K562 (cell line): Measurements from ENCODE around the gene FBLN2. TPM values are rescaled to one million over a fixed set of nuclear protein-coding genes. Genes with fewer than 3 reads are reported as not detected.

Experiments used
- EZH2 ChIP-seq: IDR thresholded peaks from 2 replicates; pipeline ENCODE4 v1.6.1; 2012; ENCODE audit warnings: low read depth, mild to moderate bottlenecking, inconsistent platforms, low read length, borderline replicate concordance
- FOXA3 ChIP-seq, 2 experiments: fragments of 450-650 bp in 1 of 2; sonication (generic) in 1 of 2; formaldehyde crosslinking; IDR thresholded peaks in 1 of 2; conservative IDR thresholded peaks in 1 of 2; 2 replicates each; pipeline versions ENCODE4 v1.4.0 to v1.8.0; 2020 to 2022; ENCODE audit warnings: mild to moderate bottlenecking in 2 of 2, missing genetic modification reagents in 1 of 2
- HIVEP1 ChIP-seq: fragments of 250-450 bp; sonication (Bioruptor Pico); IDR thresholded peaks from 2 replicates; pipeline ENCODE4 v1.4.0; 2020; ENCODE audit warnings: mild to moderate bottlenecking
- ILF3 ChIP-seq: fragments of 450-650 bp; IDR thresholded peaks from 2 replicates; pipeline ENCODE4 v1.6.1; 2018; ENCODE audit warnings: antibody characterized with exemption, mild to moderate bottlenecking, moderate library complexity, borderline replicate concordance
- MCM5 ChIP-seq: fragments of 450-650 bp; IDR thresholded peaks from 2 replicates; pipeline ENCODE4 v1.6.1; 2016; ENCODE audit warnings: low read depth
- NKRF ChIP-seq: fragments of 450-650 bp; IDR thresholded peaks from 2 replicates; pipeline ENCODE4 v1.6.1; 2016; ENCODE audit warnings: borderline replicate concordance
- PHB2 ChIP-seq: fragments of 450-650 bp; IDR thresholded peaks from 2 replicates; pipeline ENCODE4 v1.6.1; 2017; ENCODE audit warnings: low read depth
- PTRF ChIP-seq: fragments of 450-650 bp; IDR thresholded peaks from 2 replicates; pipeline ENCODE4 v1.6.1; 2016; ENCODE audit warnings: mild to moderate bottlenecking, missing genetic modification characterization, missing compliant biosample characterization
- RBM17 ChIP-seq: fragments of 200-400 bp; formaldehyde crosslinking; IDR thresholded peaks from 2 replicates; pipeline ENCODE4 v1.6.1; 2017; ENCODE audit warnings: low read depth, mild to moderate bottlenecking, low read length, borderline replicate concordance
- SNIP1 ChIP-seq: fragments of 450-650 bp; IDR thresholded peaks from 2 replicates; pipeline ENCODE4 v1.7.1; 2017; ENCODE audit warnings: low read depth, mild to moderate bottlenecking
- SP2 ChIP-seq: IDR thresholded peaks from 2 replicates; pipeline ENCODE4 v1.6.1; 2011; ENCODE audit warnings: mild to moderate bottlenecking, low read depth, low read length, moderate library complexity; ENCODE audit not compliant: poor library complexity, severe bottlenecking; ENCODE audit errors: extremely low read depth
- STAG1 ChIP-seq: sonication (generic); formaldehyde crosslinking; IDR thresholded peaks from 2 replicates; pipeline ENCODE4 v1.5.0; 2020; ENCODE audit warnings: missing genetic modification reagents, borderline replicate concordance
- ZFPM2 ChIP-seq: fragments of 250-450 bp; sonication (Bioruptor Pico); IDR thresholded peaks from 2 replicates; pipeline ENCODE4 v1.5.1; 2022; ENCODE audit warnings: mild to moderate bottlenecking
- polyA plus RNA-seq, 8 experiments: library from polyadenylated mRNA; depleted of rRNA in 4 of 8; stranded (reverse) in 5 of 8; unstranded in 3 of 8; fragments of >200 nt; fragmentation: Nextera tagmentation in 2 of 8; fragmentation: Illumina TruSeq in 1 of 8; extraction: Ambion mirVana in 2 of 8; extraction: Trizol in 1 of 8; gene quantifications; 2 replicates each; pipeline versions ENCODE4 v1.2.1 to v1.2.3, GENCODE V29; 2011 to 2014; ENCODE audit warnings: inconsistent platforms in 1 of 8, missing spikeins in 1 of 8
- total RNA-seq, 7 experiments: library from RNA; depleted of rRNA in 6 of 7; stranded (reverse); fragments of >200 nt in 6 of 7; fragmentation: Illumina TruSeq in 2 of 7; extraction: Trizol in 2 of 7; gene quantifications; 2 replicates each; pipeline versions ENCODE4 v1.2.1 to v1.2.3, GENCODE V29; 2011 to 2021; ENCODE audit warnings: low replicate concordance in 1 of 7
- TF ChIP-seq, protein P1 (sequence below), 2 experiments: fragments of 200-800 bp in 1 of 2; sonication (Bioruptor generic) in 1 of 2; sonication (generic) in 1 of 2; formaldehyde crosslinking in 1 of 2; IDR thresholded peaks in 1 of 2; conservative IDR thresholded peaks in 1 of 2; 2 replicates each; pipeline versions ENCODE4 v1.5.0 to v1.6.1; 2016 to 2020; ENCODE audit warnings: missing compliant biosample characterization in 1 of 2, missing genetic modification characterization in 1 of 2, missing genetic modification reagents in 1 of 2
- TF ChIP-seq, protein P2 (sequence below): IDR thresholded peaks from 3 replicates; pipeline ENCODE4 v1.6.1; 2011; ENCODE audit warnings: borderline replicate concordance, mild to moderate bottlenecking, moderate library complexity; ENCODE audit not compliant: insufficient read length; ENCODE audit errors: extremely low read depth
- TF ChIP-seq, protein P3 (sequence below): fragments of 450-650 bp; formaldehyde crosslinking; IDR thresholded peaks from 2 replicates; pipeline ENCODE4 v1.4.0; 2020; ENCODE audit warnings: mild to moderate bottlenecking, moderate library complexity

Gene FBLN2
- total and polyA plus RNA-seq, 9 of the 15 experiments (the other 6 are each of a cell fraction or from before 2014, with no cell fraction given) = 0.03 to 0.10 (median 0.04) TPM; not detected in 6

- no peak; the same call in 1 of the 2 replicates for TF ChIP-seq PTRF (tag)
- TF ChIP-seq RBM17 = no peak
- no peak for TF ChIP-seq FOXA3 (CRISPR knock-in tag; conservative IDR thresholded peaks at IDR 0.05 in 1 of 2, IDR thresholded peaks at IDR 0.05 in 1 of 2)
- TF ChIP-seq, protein P1, sequence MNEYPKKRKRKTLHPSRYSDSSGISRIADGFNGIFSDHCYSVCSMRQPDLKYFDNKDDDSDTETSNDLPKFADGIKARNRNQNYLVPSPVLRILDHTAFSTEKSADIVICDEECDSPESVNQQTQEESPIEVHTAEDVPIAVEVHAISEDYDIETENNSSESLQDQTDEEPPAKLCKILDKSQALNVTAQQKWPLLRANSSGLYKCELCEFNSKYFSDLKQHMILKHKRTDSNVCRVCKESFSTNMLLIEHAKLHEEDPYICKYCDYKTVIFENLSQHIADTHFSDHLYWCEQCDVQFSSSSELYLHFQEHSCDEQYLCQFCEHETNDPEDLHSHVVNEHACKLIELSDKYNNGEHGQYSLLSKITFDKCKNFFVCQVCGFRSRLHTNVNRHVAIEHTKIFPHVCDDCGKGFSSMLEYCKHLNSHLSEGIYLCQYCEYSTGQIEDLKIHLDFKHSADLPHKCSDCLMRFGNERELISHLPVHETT (CRISPR knock-in tag; conservative IDR thresholded peaks at IDR 0.05 in 1 of 2, IDR thresholded peaks at IDR 0.05 in 1 of 2) = peak in 1 of 2 experiments; percentile 70; a peak in 2 of 4 replicates
- TF ChIP-seq MCM5 = no peak
- no peak for TF ChIP-seq ZFPM2 (CRISPR knock-in tag)
- TF ChIP-seq, protein P2, sequence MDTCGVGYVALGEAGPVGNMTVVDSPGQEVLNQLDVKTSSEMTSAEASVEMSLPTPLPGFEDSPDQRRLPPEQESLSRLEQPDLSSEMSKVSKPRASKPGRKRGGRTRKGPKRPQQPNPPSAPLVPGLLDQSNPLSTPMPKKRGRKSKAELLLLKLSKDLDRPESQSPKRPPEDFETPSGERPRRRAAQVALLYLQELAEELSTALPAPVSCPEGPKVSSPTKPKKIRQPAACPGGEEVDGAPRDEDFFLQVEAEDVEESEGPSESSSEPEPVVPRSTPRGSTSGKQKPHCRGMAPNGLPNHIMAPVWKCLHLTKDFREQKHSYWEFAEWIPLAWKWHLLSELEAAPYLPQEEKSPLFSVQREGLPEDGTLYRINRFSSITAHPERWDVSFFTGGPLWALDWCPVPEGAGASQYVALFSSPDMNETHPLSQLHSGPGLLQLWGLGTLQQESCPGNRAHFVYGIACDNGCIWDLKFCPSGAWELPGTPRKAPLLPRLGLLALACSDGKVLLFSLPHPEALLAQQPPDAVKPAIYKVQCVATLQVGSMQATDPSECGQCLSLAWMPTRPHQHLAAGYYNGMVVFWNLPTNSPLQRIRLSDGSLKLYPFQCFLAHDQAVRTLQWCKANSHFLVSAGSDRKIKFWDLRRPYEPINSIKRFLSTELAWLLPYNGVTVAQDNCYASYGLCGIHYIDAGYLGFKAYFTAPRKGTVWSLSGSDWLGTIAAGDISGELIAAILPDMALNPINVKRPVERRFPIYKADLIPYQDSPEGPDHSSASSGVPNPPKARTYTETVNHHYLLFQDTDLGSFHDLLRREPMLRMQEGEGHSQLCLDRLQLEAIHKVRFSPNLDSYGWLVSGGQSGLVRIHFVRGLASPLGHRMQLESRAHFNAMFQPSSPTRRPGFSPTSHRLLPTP = peak; percentile 77
- TF ChIP-seq SNIP1 = no peak
- peak; percentile 99 for TF ChIP-seq STAG1 (CRISPR knock-in tag)
- TF ChIP-seq HIVEP1 (CRISPR knock-in tag) = peak; percentile 82
- TF ChIP-seq ILF3 = no peak
- TF ChIP-seq SP2 = no peak
- TF ChIP-seq NKRF = peak; percentile 51; the same call in 1 of the 2 replicates
- TF ChIP-seq, protein P3, sequence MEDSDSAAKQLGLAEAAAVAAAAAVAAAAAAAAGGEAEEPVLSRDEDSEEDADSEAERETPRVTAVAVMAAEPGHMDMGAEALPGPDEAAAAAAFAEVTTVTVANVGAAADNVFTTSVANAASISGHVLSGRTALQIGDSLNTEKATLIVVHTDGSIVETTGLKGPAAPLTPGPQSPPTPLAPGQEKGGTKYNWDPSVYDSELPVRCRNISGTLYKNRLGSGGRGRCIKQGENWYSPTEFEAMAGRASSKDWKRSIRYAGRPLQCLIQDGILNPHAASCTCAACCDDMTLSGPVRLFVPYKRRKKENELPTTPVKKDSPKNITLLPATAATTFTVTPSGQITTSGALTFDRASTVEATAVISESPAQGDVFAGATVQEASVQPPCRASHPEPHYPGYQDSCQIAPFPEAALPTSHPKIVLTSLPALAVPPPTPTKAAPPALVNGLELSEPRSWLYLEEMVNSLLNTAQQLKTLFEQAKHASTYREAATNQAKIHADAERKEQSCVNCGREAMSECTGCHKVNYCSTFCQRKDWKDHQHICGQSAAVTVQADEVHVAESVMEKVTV (CRISPR knock-in tag) = peak; percentile 94
- TF ChIP-seq PHB2 = no peak
- TF ChIP-seq EZH2 = no peak
Measured at GRCh38 chr3:13650210-13651056, 101.5 kb downstream of the FBLN2 start (continued).
